SH-SY5Y (cell line): ENCODE data around the gene MIA3.

Experiments
- GATA2 ChIP-seq: IDR thresholded peaks from 2 replicates; pipeline ENCODE4 v1.6.1; 2011; ENCODE audit warnings: mild to moderate bottlenecking, low read depth, low read length
- GATA3 ChIP-seq: IDR thresholded peaks from 2 replicates; pipeline ENCODE4 v1.6.1; 2011; ENCODE audit warnings: low read depth, mild to moderate bottlenecking, low read length, moderate library complexity

GRCh38 chr1:222582099-222582774, 35.7 kb upstream of the MIA3 start:
- TF ChIP-seq GATA2 (no peak), GATA3 (no peak)
